B cell (primary cell): ENCODE data around the gene CES3. TPM values are rescaled to one million over a fixed set of nuclear protein-coding genes. Genes with fewer than 3 reads are reported as not detected.

Experiments used
- ATAC-seq: fragments of 200-7000 bp; cut with Tn5 transposase; one replicate; pipeline ENCODE4 v1.10.0; 2021; ENCODE audit warnings: low read depth, mild to moderate bottlenecking, moderate number of reproducible peaks, moderate library complexity
- CTCF ChIA-PET: fragments of 350-600 bp; sonication (Branson Sonifier 250); formaldehyde crosslinking; loops from one replicate; lab custom pipeline; 2021; ENCODE audit warnings: antibody characterized with exemption, inconsistent platforms; lab: Charles Lee
- POLR2A ChIA-PET: fragments of 350-600 bp; sonication (Branson Sonifier 250); formaldehyde crosslinking; loops from one replicate; lab custom pipeline; 2021; ENCODE audit warnings: antibody characterized with exemption; lab: Charles Lee
- DNase-seq: peaks from one replicate; pipeline ENCODE4 v3.0.0; 2013
- H2AFZ ChIP-seq: 2 replicates; pipeline ENCODE4 v1.6.1; 2012; ENCODE audit warnings: mild to moderate bottlenecking, low read depth, low read length; ENCODE audit not compliant: insufficient read depth, poor library complexity, severe bottlenecking
- H3K27ac ChIP-seq, 2 donors: 1 replicate in 1 of 2; 2 replicates in 1 of 2; pipeline ENCODE4 v1.5.1; 2012 to 2013; ENCODE audit warnings: low read length in 2 of 2, mild to moderate bottlenecking in 2 of 2, moderate library complexity in 1 of 2
- H3K27me3 ChIP-seq, 4 experiments: fragments of 200-600 bp in 1 of 4; sonication (generic) in 1 of 4; replicated peaks in 1 of 4; 1 replicate in 2 of 4; 2 replicates in 2 of 4; pipeline versions ENCODE4 v1.6.1 to v1.7.0; 2013 to 2016; ENCODE audit warnings: low read length in 3 of 4, mild to moderate bottlenecking in 2 of 4, mixed read lengths in 1 of 4, moderate library complexity in 1 of 4; ENCODE audit not compliant: insufficient read depth in 4 of 4, control insufficient read depth in 3 of 4; ENCODE audit errors: control extremely low read depth in 1 of 4
- H3K36me3 ChIP-seq, 2 experiments: replicated peaks in 1 of 2; 1 replicate in 1 of 2; 2 replicates in 1 of 2; pipeline versions ENCODE4 v1.6.1 to v1.7.1; 2013; ENCODE audit warnings: low read length in 1 of 2; ENCODE audit not compliant: insufficient read depth in 2 of 2, control insufficient read depth in 1 of 2; ENCODE audit errors: control extremely low read depth in 1 of 2, extremely low read depth in 1 of 2
- H3K4me1 ChIP-seq, 2 donors: fragments of 200-600 bp in 1 of 2; sonication (generic) in 1 of 2; 1 replicate in 1 of 2; 2 replicates in 1 of 2; pipeline versions ENCODE4 v1.5.1 to v1.6.1; 2013 to 2017; ENCODE audit warnings: low read length in 2 of 2; ENCODE audit not compliant: control insufficient read depth in 2 of 2, insufficient read depth in 2 of 2
- H3K4me2 ChIP-seq: replicated peaks from 2 replicates; pipeline ENCODE3; 2012; ENCODE audit warnings: mild to moderate bottlenecking, low read depth, low read length; ENCODE audit not compliant: poor library complexity, severe bottlenecking
- H3K4me3 ChIP-seq, 5 experiments: fragments of 200-600 bp in 1 of 5; sonication (generic) in 1 of 5; 1 replicate in 3 of 5; 2 replicates in 2 of 5; pipeline versions ENCODE4 v1.5.1 to v1.7.0; 2011 to 2016; ENCODE audit warnings: low read length in 4 of 5, mild to moderate bottlenecking in 4 of 5, low read depth in 2 of 5, control low read depth in 1 of 5, moderate library complexity in 1 of 5; ENCODE audit not compliant: insufficient read depth in 1 of 5; ENCODE audit errors: control extremely low read depth in 1 of 5, extremely low read depth in 1 of 5
- H3K79me2 ChIP-seq: fragments of 200-600 bp; sonication (generic); one replicate; pipeline ENCODE4 v1.6.0; 2016; ENCODE audit warnings: low read length; ENCODE audit not compliant: control insufficient read depth, insufficient read depth
- H3K9ac ChIP-seq: fragments of 200-600 bp; sonication (generic); 2 replicates; pipeline ENCODE4 v1.6.1; 2017; ENCODE audit warnings: mild to moderate bottlenecking, low read length, moderate library complexity
- H3K9me3 ChIP-seq, 3 donors: one replicate each; pipeline versions ENCODE4 v1.6.1 to v1.7.1; 2013; ENCODE audit warnings: low read length in 2 of 3; ENCODE audit not compliant: control insufficient read depth in 2 of 3, insufficient read depth in 1 of 3; ENCODE audit errors: control extremely low read depth in 1 of 3
- H4K20me1 ChIP-seq: 2 replicates; pipeline ENCODE4 v1.6.0; 2012; ENCODE audit warnings: mild to moderate bottlenecking, low read length; ENCODE audit not compliant: insufficient read depth, control insufficient read depth, poor library complexity, severe bottlenecking
- H3K27ac Mint-ChIP-seq: one replicate; pipeline ENCODE4 v1.8.0; 2021; ENCODE audit warnings: mixed read lengths
- H3K27me3 Mint-ChIP-seq: one replicate; pipeline ENCODE4 v1.8.0; 2021; ENCODE audit warnings: mixed read lengths
- H3K4me1 Mint-ChIP-seq: one replicate; pipeline ENCODE4 v1.8.0; 2021; ENCODE audit warnings: mixed read lengths
- H3K4me3 Mint-ChIP-seq: one replicate; pipeline ENCODE4 v1.8.0; 2021; ENCODE audit warnings: mixed read lengths
- H3K9me3 Mint-ChIP-seq: one replicate; pipeline ENCODE4 v1.8.0; 2022; ENCODE audit warnings: mixed read lengths; ENCODE audit not compliant: insufficient read depth
- EZH2 ChIP-seq: IDR thresholded peaks from 2 replicates; pipeline ENCODE4 v1.6.1; 2012; ENCODE audit warnings: borderline replicate concordance, low read depth, mild to moderate bottlenecking, moderate library complexity, low read length; ENCODE audit not compliant: insufficient read depth, poor library complexity, severe bottlenecking
- WGBS: methylation state at CpG from one replicate; pipeline ENCODE4 v1.1.5; 2013; ENCODE audit warnings: missing lambda C conversion rate; ENCODE audit not compliant: insufficient coverage; 5-methylcytosine and 5-hydroxymethylcytosine counted together
- intact Hi-C: fragments of 100-400 bp; cut with micrococcal nuclease; formaldehyde crosslinking; loops from one replicate; pipeline ENCODE4 v1.10.0; 2022
- polyA plus RNA-seq: library from polyadenylated mRNA; depleted of rRNA; stranded (reverse); fragments of >200 nt; gene quantifications from 2 replicates; pipeline ENCODE4 v1.2.3, GENCODE V29; 2012
- total RNA-seq, 2 donors: library from RNA; stranded (reverse); fragments of 120-200 nt in 1 of 2; gene quantifications; 1 replicate in 1 of 2; 2 replicates in 1 of 2; pipeline versions ENCODE4 v1.2.3 to v1.2.4, GENCODE V29; 2013 to 2022
- TF ChIP-seq, protein P1 (sequence below): fragments of 200-600 bp; IDR thresholded peaks from one replicate; pipeline ENCODE4 v1.8.0; 2022; ENCODE audit warnings: antibody characterized with exemption, mild to moderate bottlenecking

CES3 gene
- total and polyA plus RNA-seq, 2 donors (not counting 1 experiment from before 2014, with no cell fraction given) = 0.25 to 0.42 TPM

DNA sequence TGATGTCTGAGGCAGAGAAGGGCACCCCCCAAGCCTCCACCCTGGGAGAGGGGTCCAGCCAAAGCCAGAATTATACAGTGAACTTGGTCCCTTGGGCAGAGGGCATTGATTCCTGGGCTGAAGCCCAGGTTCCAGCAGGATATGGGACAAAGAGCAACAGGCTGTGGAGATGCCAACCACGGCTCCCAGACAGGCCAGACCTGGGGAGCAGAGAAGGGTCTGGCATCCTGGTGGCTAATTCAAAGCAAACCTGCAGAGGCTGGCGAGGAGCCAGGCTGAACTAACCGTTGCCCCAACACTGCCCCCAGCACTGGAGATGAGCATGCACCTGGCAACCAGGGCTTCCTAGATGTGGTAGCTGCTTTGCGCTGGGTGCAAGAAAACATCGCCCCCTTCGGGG is 3.0 kb downstream of the CES3 start:
- 90% methylated on average over 6 of the region's 6 CpGs for WGBS
- intact Hi-C loops = no loop called here
- no peaks in the 10 kb centered on the region for H3K27me3 ChIP-seq
- peaks cover 7 to 14% of the 10 kb centered on the region in 2 donors for H3K4me1 ChIP-seq
- no peak for DNase-seq
- no peak overlapping the region for H3K4me2 ChIP-seq
- H3K79me2 ChIP-seq = no peaks in the 10 kb centered on the region
- ChIA-PET CTCF (interaction anchor here (1.1 kb wide), 1 partner anchor 191 kb away, joined by 3 read pairs; no protein-coding TSS in a partner anchor), POLR2A (interaction anchor here (0.6 kb wide), 1 partner anchor 87 kb away, joined by 3 read pairs; no protein-coding TSS in a partner anchor)
- H2AFZ ChIP-seq = no peak overlapping the region
- peaks cover 14% of the 10 kb centered on the region for H3K4me1 Mint-ChIP-seq
- no peak for TF ChIP-seq EZH2
- TF ChIP-seq, protein P1, sequence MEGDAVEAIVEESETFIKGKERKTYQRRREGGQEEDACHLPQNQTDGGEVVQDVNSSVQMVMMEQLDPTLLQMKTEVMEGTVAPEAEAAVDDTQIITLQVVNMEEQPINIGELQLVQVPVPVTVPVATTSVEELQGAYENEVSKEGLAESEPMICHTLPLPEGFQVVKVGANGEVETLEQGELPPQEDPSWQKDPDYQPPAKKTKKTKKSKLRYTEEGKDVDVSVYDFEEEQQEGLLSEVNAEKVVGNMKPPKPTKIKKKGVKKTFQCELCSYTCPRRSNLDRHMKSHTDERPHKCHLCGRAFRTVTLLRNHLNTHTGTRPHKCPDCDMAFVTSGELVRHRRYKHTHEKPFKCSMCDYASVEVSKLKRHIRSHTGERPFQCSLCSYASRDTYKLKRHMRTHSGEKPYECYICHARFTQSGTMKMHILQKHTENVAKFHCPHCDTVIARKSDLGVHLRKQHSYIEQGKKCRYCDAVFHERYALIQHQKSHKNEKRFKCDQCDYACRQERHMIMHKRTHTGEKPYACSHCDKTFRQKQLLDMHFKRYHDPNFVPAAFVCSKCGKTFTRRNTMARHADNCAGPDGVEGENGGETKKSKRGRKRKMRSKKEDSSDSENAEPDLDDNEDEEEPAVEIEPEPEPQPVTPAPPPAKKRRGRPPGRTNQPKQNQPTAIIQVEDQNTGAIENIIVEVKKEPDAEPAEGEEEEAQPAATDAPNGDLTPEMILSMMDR = no peak
- no peak overlapping the region for H3K4me3 Mint-ChIP-seq
- no peak overlapping the region for H3K4me3 ChIP-seq
- H3K9me3 Mint-ChIP-seq = no peaks in the 10 kb centered on the region
- H3K27me3 Mint-ChIP-seq = peaks cover 3% of the 10 kb centered on the region
- H3K9me3 ChIP-seq = peaks cover 0 to 3% (median 0%) of the 10 kb centered on the region in 3 donors
- no peak overlapping the region for H3K27ac Mint-ChIP-seq
- H3K36me3 ChIP-seq = no peaks in the 10 kb centered on the region
- ATAC-seq = no peak
- H3K9ac ChIP-seq = no peak overlapping the region
- H4K20me1 ChIP-seq = no peaks in the 10 kb centered on the region
- no peak overlapping the region for H3K27ac ChIP-seq

- no peak overlapping the region for H3K4me3 Mint-ChIP-seq
- H2AFZ ChIP-seq = no peak overlapping the region
- no peak overlapping the region for H3K9ac ChIP-seq
- ChIA-PET CTCF (interaction anchor here (0.6 to 0.9 kb wide), 2 partner anchors 13 to 186 kb away, joined by 3 read pairs; no protein-coding TSS in a partner anchor), POLR2A (no interaction called here)
- no peak overlapping the region for H3K27ac ChIP-seq
- H3K4me2 ChIP-seq = no peak overlapping the region
- no peak for ATAC-seq
- 100% methylated on average over 4 of the region's 5 CpGs for WGBS
- H3K27me3 ChIP-seq = peaks cover 0 to 2% (median 0%) of the 10 kb centered on the region in 4 experiments
- no peaks in the 10 kb centered on the region for H4K20me1 ChIP-seq
- H3K4me1 ChIP-seq = no peaks in the 10 kb centered on the region
- no peaks in the 10 kb centered on the region for H3K79me2 ChIP-seq
- no peak overlapping the region for H3K27ac Mint-ChIP-seq
- no peak for DNase-seq
- TF ChIP-seq EZH2 = no peak
- TF ChIP-seq, protein P1 = no peak
- intact Hi-C loops = no loop called here
- no peaks in the 10 kb centered on the region for H3K9me3 ChIP-seq
- H3K9me3 Mint-ChIP-seq = no peaks in the 10 kb centered on the region
- no peaks in the 10 kb centered on the region for H3K36me3 ChIP-seq
- H3K4me3 ChIP-seq = no peak overlapping the region
- H3K4me1 Mint-ChIP-seq = no peaks in the 10 kb centered on the region
- no peaks in the 10 kb centered on the region for H3K27me3 Mint-ChIP-seq
Observed at GRCh38 chr16:66968847-66969246, 7.8 kb downstream of the CES3 start.
